ENCODE data around the gene OR4D1.
A peak's percentile ranks its signal among the peaks of the same experiment; 100 is the strongest.

GRCh38 chr17:58172369-58173071 is 24.3 kb downstream of the OR4D1 start:
- peak; percentile 64 for TF ChIP-seq CTCF (IDR thresholded peaks at IDR 0.05; ENCODE audit: low read depth, low read length)
- no peak for TF ChIP-seq EZH2phosphoT487 (IDR thresholded peaks at IDR 0.05; ENCODE audit: low read depth)

Measured in OCI-LY3 (cell line).